ENCODE results near the gene TMED10. TPM values are rescaled to one million over a fixed set of nuclear protein-coding genes. Genes with fewer than 3 reads are reported as not detected.
A peak's percentile ranks its signal among the peaks of the same experiment; 100 is the strongest.

TMED10 gene
- total and polyA plus RNA-seq, 10 donors = 33.3 to 212 (median 171) TPM

GRCh38 chr14:75147423-75148071, 28.9 kb downstream of the TMED10 start:
- peak overlapping the region in 1 of 8 donors; percentile 16 for H3K4me3 ChIP-seq

GRCh38 chr14:75144944-75145343, 31.5 kb downstream of the TMED10 start:
- Histone ChIP-seq H3K9me3 (no peaks in the 10 kb centered on the region), H3K36me3 (peaks cover 0 to 58% (median 4%) of the 10 kb centered on the region in 6 donors), H3K4me3 (peak overlapping the region in 1 of 8 donors; percentile 28), H3K27me3 (replicated peaks in 1 of 7) (no peaks in the 10 kb centered on the region), H3K4me1 (peaks cover 18 to 98% (median 79%) of the 10 kb centered on the region in 6 donors), H3K27ac (peak overlapping the region; percentile 14 to 86 (median 71))
- DNase-seq = no peak
- WGBS, 5 donors = 29 to 49% (median 43%) methylated on average over 4 to 5 of the region's 5 CpGs
- intact Hi-C loops (cut with DNase I; ENCODE audit: low total_unique reads) = no loop called here
- TF ChIP-seq POLR2AphosphoS5 (IDR thresholded peaks at IDR 0.05) = peak in 1 of 3 donors; percentile 80
- no peak for TF ChIP-seq CTCF (IDR thresholded peaks at IDR 0.05 in 8 of 11, conservative IDR thresholded peaks at IDR 0.05 in 3 of 11)
- TF ChIP-seq POLR2A (IDR thresholded peaks at IDR 0.05) = no peak

More at GRCh38 chr14:75147423-75148071, 28.9 kb downstream of the TMED10 start:
- intact Hi-C loops (cut with DNase I; ENCODE audit: low total_unique reads) = no loop called here
- peak overlapping the region; percentile 59 to 86 (median 82) for H3K27ac ChIP-seq
- TF ChIP-seq POLR2AphosphoS5 (IDR thresholded peaks at IDR 0.05) (peak in 2 of 3 donors; percentile 41 to 71), CTCF (IDR thresholded peaks at IDR 0.05 in 8 of 11, conservative IDR thresholded peaks at IDR 0.05 in 3 of 11) (peak in 7 of 11 experiments; percentile 19 to 46 (median 28)), POLR2A (IDR thresholded peaks at IDR 0.05) (no peak)
- 55 to 69% (median 56%) methylated on average over 13 of the region's 13 CpGs for WGBS, 5 donors
- peaks cover 13 to 92% (median 60%) of the 10 kb centered on the region in 6 donors for H3K4me1 ChIP-seq
- H3K36me3 ChIP-seq = peaks cover 0 to 81% (median 22%) of the 10 kb centered on the region in 6 donors
- no peaks in the 10 kb centered on the region for H3K9me3 ChIP-seq
- H3K27me3 ChIP-seq (replicated peaks in 1 of 7) = no peaks in the 10 kb centered on the region
- peak; percentile 80 for DNase-seq

GRCh38 chr14:75143761-75144527, 32.5 kb downstream of the TMED10 start:
- peak overlapping the region in 6 of 8 donors; percentile 30 to 86 (median 82) for H3K27ac ChIP-seq
- H3K27me3 ChIP-seq (replicated peaks in 1 of 7) = no peaks in the 10 kb centered on the region
- no peak for DNase-seq
- WGBS, 5 donors = 74 to 86% (median 83%) methylated on average over 9 of the region's 9 CpGs
- H3K36me3 ChIP-seq = peaks cover 0 to 48% (median 4%) of the 10 kb centered on the region in 6 donors
- peaks cover 23 to 99% (median 87%) of the 10 kb centered on the region in 6 donors for H3K4me1 ChIP-seq
- no peak for TF ChIP-seq POLR2A (IDR thresholded peaks at IDR 0.05)
- no peak for TF ChIP-seq CTCF (IDR thresholded peaks at IDR 0.05 in 8 of 11, conservative IDR thresholded peaks at IDR 0.05 in 3 of 11)
- no peak for TF ChIP-seq POLR2AphosphoS5 (IDR thresholded peaks at IDR 0.05)
- intact Hi-C loops (cut with DNase I; ENCODE audit: low total_unique reads) = no loop called here
- peak overlapping the region in 1 of 8 donors; percentile 28 for H3K4me3 ChIP-seq
- H3K9me3 ChIP-seq = no peaks in the 10 kb centered on the region

GRCh38 chr14:75142494-75142893, 33.9 kb downstream of the TMED10 start:
- WGBS, 5 donors = 33 to 65% (median 42%) methylated on average over 1 of the region's 1 CpG

More at GRCh38 chr14:75142494-75142893, 33.9 kb downstream of the TMED10 start:
- Histone ChIP-seq H3K4me3 (no peak overlapping the region), H3K36me3 (peaks cover 0 to 40% (median 4%) of the 10 kb centered on the region in 6 donors), H3K27ac (peak overlapping the region in 3 of 8 donors; percentile 56 to 86 (median 83)), H3K27me3 (replicated peaks in 1 of 7) (no peaks in the 10 kb centered on the region), H3K4me1 (peaks cover 37 to 99% (median 90%) of the 10 kb centered on the region in 6 donors), H3K9me3 (no peaks in the 10 kb centered on the region)
- TF ChIP-seq POLR2A (IDR thresholded peaks at IDR 0.05) = no peak
- no peak for TF ChIP-seq CTCF (IDR thresholded peaks at IDR 0.05 in 8 of 11, conservative IDR thresholded peaks at IDR 0.05 in 3 of 11)
- intact Hi-C loops (cut with DNase I; ENCODE audit: low total_unique reads) = no loop called here
- no peak for DNase-seq

Measured in spleen (tissue), 11 donors.